ENCODE results near the gene PTPDC1.

DNA sequence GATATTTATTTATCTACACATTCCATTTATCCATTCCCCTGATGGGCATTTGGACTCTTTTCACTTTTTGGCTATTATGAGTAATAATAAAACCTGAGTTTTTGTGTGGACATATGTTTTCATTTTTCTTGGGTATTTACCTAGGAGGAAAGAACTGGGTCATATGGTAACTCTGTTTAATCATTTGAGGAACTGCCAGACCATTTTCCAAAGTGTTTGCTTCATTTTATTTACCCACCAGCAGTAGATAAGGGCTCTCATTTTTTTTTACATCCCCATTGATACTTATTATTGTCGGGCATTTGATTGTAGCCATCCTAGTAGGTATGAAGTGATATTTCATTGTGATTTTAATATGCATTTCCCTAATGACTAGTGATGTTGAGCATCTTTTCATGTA lies 7.7 kb upstream of the PTPDC1 start:
- no peak for TF ChIP-seq POLR2AphosphoS5 (IDR thresholded peaks at IDR 0.05; ENCODE audit: low read depth, low read length)
- no peak for TF ChIP-seq YY1 (IDR thresholded peaks at IDR 0.05; ENCODE audit: low read depth, low read length)
- TF ChIP-seq EP300 (IDR thresholded peaks at IDR 0.05; ENCODE audit: borderline replicate concordance in 1 of 2, low read depth in 2 of 2, low read length in 2 of 2), result no peak
- TF ChIP-seq POLR2A (IDR thresholded peaks at IDR 0.05; ENCODE audit: control extremely low read depth in 1 of 2, low read depth in 2 of 2, low read length in 2 of 2), result no peak
- no peak for TF ChIP-seq TCF12 (IDR thresholded peaks at IDR 0.05; ENCODE audit: low read depth, low read length)
- no peak for TF ChIP-seq BCL11A (IDR thresholded peaks at IDR 0.05; ENCODE audit: low read depth in 2 of 2, low read length in 2 of 2)
- TF ChIP-seq, protein P1, sequence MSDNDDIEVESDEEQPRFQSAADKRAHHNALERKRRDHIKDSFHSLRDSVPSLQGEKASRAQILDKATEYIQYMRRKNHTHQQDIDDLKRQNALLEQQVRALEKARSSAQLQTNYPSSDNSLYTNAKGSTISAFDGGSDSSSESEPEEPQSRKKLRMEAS (IDR thresholded peaks at IDR 0.05), result no peak
- TF ChIP-seq, protein P2, sequence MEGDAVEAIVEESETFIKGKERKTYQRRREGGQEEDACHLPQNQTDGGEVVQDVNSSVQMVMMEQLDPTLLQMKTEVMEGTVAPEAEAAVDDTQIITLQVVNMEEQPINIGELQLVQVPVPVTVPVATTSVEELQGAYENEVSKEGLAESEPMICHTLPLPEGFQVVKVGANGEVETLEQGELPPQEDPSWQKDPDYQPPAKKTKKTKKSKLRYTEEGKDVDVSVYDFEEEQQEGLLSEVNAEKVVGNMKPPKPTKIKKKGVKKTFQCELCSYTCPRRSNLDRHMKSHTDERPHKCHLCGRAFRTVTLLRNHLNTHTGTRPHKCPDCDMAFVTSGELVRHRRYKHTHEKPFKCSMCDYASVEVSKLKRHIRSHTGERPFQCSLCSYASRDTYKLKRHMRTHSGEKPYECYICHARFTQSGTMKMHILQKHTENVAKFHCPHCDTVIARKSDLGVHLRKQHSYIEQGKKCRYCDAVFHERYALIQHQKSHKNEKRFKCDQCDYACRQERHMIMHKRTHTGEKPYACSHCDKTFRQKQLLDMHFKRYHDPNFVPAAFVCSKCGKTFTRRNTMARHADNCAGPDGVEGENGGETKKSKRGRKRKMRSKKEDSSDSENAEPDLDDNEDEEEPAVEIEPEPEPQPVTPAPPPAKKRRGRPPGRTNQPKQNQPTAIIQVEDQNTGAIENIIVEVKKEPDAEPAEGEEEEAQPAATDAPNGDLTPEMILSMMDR (IDR thresholded peaks at IDR 0.05; ENCODE audit: control extremely low read depth in 1 of 3, insufficient read depth in 1 of 3, low read depth in 1 of 3, low read length in 3 of 3), result no peak
- no peak for TF ChIP-seq FOSL1 (IDR thresholded peaks at IDR 0.05; ENCODE audit: insufficient read depth, low read depth, low read length)
- TF ChIP-seq RXRA (IDR thresholded peaks at IDR 0.05; ENCODE audit: insufficient read depth, low read depth, low read length), result no peak
- TF ChIP-seq GTF2F1 (IDR thresholded peaks at IDR 0.05; ENCODE audit: borderline replicate concordance, low read depth, low read length), result no peak
- TF ChIP-seq GABPA (IDR thresholded peaks at IDR 0.05; ENCODE audit: borderline replicate concordance, insufficient read depth, low read length), result no peak
- no peak for TF ChIP-seq MAFK (IDR thresholded peaks at IDR 0.05; ENCODE audit: low read depth, low read length)
